Fibroblast of villous mesenchyme (primary cell): ENCODE measurements around the gene GGT5. TPM values are rescaled to one million over a fixed set of nuclear protein-coding genes. Genes with fewer than 3 reads are reported as not detected.
"Not testable (repeated sequence)": the region's sequence is repeated elsewhere in the genome, so short reads cannot be mapped to it uniquely, and the experiment has no call there.

Source experiments
- DNase-seq: peaks from one replicate; pipeline ENCODE4 v3.0.0-alpha.2; 2010; ENCODE audit warnings: low read depth
- H3K4me3 ChIP-seq: 2 replicates; pipeline ENCODE4 v1.5.1; 2011; ENCODE audit warnings: low read depth, mild to moderate bottlenecking, low read length
- CTCF ChIP-seq: IDR thresholded peaks from 2 replicates; pipeline ENCODE4 v1.5.1; 2012; ENCODE audit warnings: low read depth, mild to moderate bottlenecking, low read length; ENCODE audit not compliant: insufficient read depth
- total RNA-seq: library from RNA; depleted of rRNA; stranded (reverse); fragments of >200 nt; gene quantifications from 2 replicates; pipeline ENCODE4 v1.2.3, GENCODE V29; 2012

Gene GGT5
- total RNA-seq, 1 donor = 2.2 TPM

GRCh38 chr22:24247011-24247507 is 2.2 kb upstream of the GGT5 start:
- DNase-seq = no peak
- no peak for TF ChIP-seq CTCF
- no peak overlapping the region for H3K4me3 ChIP-seq

DNA sequence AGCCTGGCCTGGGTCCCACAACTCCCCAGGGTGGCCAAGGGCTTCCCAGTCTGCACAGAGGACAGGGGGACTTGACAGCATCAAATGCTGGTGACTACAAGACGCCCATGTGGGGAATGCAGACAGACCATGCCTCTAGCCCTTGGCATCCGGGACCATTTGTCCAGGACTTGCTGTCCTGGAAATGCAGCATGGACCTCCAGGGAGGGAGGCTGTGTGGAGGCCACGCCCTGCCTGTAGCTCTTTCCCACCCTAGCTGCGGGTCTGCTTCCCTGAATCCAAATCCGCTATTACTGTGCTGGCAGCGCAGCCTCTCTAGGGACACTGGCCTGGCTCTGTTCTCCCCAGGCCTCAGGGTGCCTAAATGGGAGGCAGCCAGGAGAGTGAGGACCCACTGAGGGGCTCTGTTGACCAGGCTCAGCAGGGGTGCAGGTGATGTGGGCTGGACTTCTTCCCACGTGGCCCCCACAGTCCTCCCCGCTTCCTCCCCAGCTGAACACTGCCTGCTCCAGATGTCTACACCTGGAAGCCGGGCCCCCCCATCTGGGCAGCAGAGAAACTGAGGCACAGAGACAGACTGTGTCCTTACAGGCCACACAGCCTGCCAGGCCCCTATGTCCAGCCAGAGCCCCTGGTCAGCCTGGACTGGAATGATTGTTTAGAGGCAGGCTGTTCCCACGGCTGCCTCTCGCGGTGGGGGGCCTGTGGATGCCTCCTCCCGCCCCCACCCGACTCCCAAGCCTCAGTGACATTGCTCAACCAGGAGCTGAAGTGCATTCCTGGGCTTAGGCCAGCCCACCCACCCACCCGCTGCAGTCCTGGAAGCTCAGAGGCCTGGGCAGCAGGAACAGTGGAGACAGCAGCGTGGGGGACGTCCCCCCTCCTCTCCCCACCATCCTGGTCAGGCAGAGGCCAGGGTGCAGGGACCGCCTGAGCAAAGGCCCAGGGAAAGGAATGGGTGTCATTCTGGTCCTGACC is 991 bp upstream of the GGT5 start:
- DNase-seq = peak; percentile 87

DNA sequence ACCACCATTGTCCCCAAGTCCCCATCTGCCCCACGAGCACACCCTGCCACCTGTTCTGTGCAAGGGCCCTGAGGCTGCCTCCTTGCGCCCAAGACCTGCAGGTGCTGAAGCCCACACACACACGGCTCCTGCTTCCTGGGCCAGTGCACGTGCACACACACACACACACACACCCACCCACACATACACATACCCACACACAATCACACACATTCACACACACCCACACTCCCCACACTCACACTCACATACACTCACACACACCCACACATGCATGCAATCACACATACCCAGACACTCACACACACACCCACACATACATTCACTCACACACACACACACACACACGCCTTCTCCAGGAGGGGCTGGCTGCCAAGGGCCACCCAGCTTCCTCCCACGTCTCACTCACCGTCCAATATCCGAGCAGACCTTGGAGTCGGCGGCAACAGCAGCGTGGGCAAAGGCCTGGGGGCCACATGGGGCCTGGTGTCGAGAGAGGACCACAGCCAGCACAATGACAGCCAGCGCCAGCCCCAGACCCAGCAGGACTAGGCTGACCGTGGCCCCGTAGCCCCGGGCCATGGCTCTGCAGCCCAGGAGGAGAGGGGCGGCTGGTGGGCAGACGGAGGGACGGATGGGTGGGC is 616 bp downstream of the GGT5 start:
- peak; percentile 53 for DNase-seq
- no peak for TF ChIP-seq CTCF
- H3K4me3 ChIP-seq = peak overlapping the region; percentile 43

More for the DNA sequence above, 991 bp upstream of the GGT5 start:
- not testable (repeated sequence) for H3K4me3 ChIP-seq

DNA sequence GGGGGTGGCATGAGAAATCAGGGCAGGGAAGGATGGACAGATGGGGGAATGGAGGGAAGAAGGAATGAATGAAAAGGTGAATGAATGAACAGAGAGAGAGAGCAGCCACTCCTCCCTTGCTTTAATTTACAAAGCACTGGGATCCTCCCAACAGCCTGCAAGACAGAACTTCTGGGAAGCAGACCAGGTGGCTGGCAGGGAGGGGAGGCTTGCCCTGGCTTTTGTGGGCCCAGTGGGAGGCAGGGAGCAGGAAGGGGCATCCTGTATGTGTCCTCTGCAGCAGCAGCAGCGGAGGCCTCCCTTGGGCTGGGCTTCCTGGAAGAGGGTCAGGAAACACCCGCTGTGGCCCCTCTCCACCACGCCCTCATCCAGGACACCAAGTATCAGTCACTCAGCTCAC is 1.5 kb downstream of the GGT5 start:
- peak; percentile 46 for DNase-seq
- H3K4me3 ChIP-seq = peak overlapping the region; percentile 38

GRCh38 chr22:24240985-24241692 is 3.7 kb downstream of the GGT5 start:
- H3K4me3 ChIP-seq, DNase-seq: not testable (repeated sequence)

- no peak for DNase-seq
- no peak overlapping the region for H3K4me3 ChIP-seq
- TF ChIP-seq CTCF = no peak
Measured at GRCh38 chr22:24240381-24240780, 4.5 kb downstream of the GGT5 start.

- peak; percentile 27 for DNase-seq
- not testable (repeated sequence) for H3K4me3 ChIP-seq
Measured at GRCh38 chr22:24238101-24238694, 6.7 kb downstream of the GGT5 start.

- H3K4me3 ChIP-seq = no peak overlapping the region
- no peak for DNase-seq
- TF ChIP-seq CTCF = no peak
Measured at GRCh38 chr22:24236656-24237055, 8.2 kb downstream of the GGT5 start.
